HepG2 (cell line): Measurements from ENCODE around the gene MCC. TPM values are rescaled to one million over a fixed set of nuclear protein-coding genes. Genes with fewer than 3 reads are reported as not detected.

Source experiments
- BCL6 ChIP-seq: IDR thresholded peaks from 2 replicates; pipeline ENCODE4 v1.6.1; 2016; ENCODE audit warnings: missing genetic modification reagents, missing compliant biosample characterization
- NFKB2 ChIP-seq: sonication (generic); formaldehyde crosslinking; IDR thresholded peaks from 2 replicates; pipeline ENCODE4 v1.4.0; 2020; ENCODE audit warnings: missing genetic modification reagents, borderline replicate concordance
- ZNF251 ChIP-seq: sonication (generic); formaldehyde crosslinking; IDR thresholded peaks from 2 replicates; pipeline ENCODE4 v1.9.0; 2021; ENCODE audit warnings: mild to moderate bottlenecking, missing genetic modification reagents
- ZNF615 ChIP-seq: sonication (generic); formaldehyde crosslinking; IDR thresholded peaks from 2 replicates; pipeline ENCODE4 v1.5.0; 2020; ENCODE audit warnings: mild to moderate bottlenecking, missing genetic modification reagents, borderline replicate concordance
- polyA plus RNA-seq, 8 experiments: library from polyadenylated mRNA; depleted of rRNA in 3 of 8; stranded (reverse) in 7 of 8; unstranded in 1 of 8; fragments of >200 nt; fragmentation: Illumina TruSeq in 4 of 8; extraction: Trizol in 4 of 8; gene quantifications; 2 replicates each; pipeline versions ENCODE4 v1.2.1 to v1.2.3, GENCODE V29; 2011 to 2016; ENCODE audit warnings: low read depth in 4 of 8, missing spikeins in 1 of 8, mixed read lengths in 1 of 8; ENCODE audit not compliant: insufficient read depth in 1 of 8
- total RNA-seq, 5 experiments: library from RNA; depleted of rRNA; stranded (reverse); fragments of >200 nt; fragmentation: Illumina TruSeq; extraction: Trizol; gene quantifications; 2 replicates each; pipeline ENCODE4 v1.2.3, GENCODE V29; 2016; ENCODE audit warnings: low read depth in 1 of 5
- TF ChIP-seq, protein P1 (sequence below): sonication (generic); formaldehyde crosslinking; IDR thresholded peaks from 2 replicates; pipeline ENCODE4 v1.4.0; 2020; ENCODE audit warnings: missing genetic modification reagents, borderline replicate concordance
- TF ChIP-seq, protein P2 (sequence below): sonication (generic); formaldehyde crosslinking; IDR thresholded peaks from 2 replicates; pipeline ENCODE4 v1.4.0; 2020; ENCODE audit warnings: mild to moderate bottlenecking, missing genetic modification reagents
- TF ChIP-seq, protein P3 (sequence below): sonication (generic); formaldehyde crosslinking; IDR thresholded peaks from 2 replicates; pipeline ENCODE4 v1.5.1; 2020; ENCODE audit warnings: missing genetic modification reagents, mild to moderate bottlenecking, borderline replicate concordance
- TF ChIP-seq, protein P4 (sequence below): sonication (generic); formaldehyde crosslinking; IDR thresholded peaks from 2 replicates; pipeline ENCODE4 v1.5.0; 2020; ENCODE audit warnings: missing genetic modification reagents

MCC gene
- total and polyA plus RNA-seq, 2 of the 13 experiments (the other 11 are each of a cell fraction or from before 2014, with no cell fraction given) = 0.55 to 2.4 TPM

DNA sequence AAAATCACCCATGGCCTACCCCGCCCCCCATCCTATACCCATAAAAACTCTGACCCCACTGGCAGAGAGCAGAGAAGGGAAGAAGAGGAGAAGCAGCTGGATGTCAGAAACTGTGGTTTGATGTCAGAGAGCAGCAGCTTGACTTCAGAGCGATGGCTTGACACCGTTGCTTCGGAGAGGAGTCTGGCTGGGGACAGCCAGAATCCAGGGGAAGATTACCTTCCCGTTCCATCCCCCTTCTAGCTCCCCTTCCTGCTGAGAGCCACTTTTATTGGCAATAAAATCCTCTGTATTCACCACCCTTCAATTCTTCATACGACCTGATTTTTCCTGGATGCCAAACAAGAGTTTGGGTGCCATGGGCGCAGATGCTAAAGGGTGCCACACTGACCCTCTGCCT, 373.7 kb downstream of the MCC start (continued):
- TF ChIP-seq ZNF615 (CRISPR knock-in tag) = no peak
- no peak for TF ChIP-seq BCL6 (CRISPR knock-in tag)
- TF ChIP-seq, protein P1, sequence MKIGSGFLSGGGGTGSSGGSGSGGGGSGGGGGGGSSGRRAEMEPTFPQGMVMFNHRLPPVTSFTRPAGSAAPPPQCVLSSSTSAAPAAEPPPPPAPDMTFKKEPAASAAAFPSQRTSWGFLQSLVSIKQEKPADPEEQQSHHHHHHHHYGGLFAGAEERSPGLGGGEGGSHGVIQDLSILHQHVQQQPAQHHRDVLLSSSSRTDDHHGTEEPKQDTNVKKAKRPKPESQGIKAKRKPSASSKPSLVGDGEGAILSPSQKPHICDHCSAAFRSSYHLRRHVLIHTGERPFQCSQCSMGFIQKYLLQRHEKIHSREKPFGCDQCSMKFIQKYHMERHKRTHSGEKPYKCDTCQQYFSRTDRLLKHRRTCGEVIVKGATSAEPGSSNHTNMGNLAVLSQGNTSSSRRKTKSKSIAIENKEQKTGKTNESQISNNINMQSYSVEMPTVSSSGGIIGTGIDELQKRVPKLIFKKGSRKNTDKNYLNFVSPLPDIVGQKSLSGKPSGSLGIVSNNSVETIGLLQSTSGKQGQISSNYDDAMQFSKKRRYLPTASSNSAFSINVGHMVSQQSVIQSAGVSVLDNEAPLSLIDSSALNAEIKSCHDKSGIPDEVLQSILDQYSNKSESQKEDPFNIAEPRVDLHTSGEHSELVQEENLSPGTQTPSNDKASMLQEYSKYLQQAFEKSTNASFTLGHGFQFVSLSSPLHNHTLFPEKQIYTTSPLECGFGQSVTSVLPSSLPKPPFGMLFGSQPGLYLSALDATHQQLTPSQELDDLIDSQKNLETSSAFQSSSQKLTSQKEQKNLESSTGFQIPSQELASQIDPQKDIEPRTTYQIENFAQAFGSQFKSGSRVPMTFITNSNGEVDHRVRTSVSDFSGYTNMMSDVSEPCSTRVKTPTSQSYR = no peak
- no peak for TF ChIP-seq NFKB2 (CRISPR knock-in tag)
- TF ChIP-seq, protein P2, sequence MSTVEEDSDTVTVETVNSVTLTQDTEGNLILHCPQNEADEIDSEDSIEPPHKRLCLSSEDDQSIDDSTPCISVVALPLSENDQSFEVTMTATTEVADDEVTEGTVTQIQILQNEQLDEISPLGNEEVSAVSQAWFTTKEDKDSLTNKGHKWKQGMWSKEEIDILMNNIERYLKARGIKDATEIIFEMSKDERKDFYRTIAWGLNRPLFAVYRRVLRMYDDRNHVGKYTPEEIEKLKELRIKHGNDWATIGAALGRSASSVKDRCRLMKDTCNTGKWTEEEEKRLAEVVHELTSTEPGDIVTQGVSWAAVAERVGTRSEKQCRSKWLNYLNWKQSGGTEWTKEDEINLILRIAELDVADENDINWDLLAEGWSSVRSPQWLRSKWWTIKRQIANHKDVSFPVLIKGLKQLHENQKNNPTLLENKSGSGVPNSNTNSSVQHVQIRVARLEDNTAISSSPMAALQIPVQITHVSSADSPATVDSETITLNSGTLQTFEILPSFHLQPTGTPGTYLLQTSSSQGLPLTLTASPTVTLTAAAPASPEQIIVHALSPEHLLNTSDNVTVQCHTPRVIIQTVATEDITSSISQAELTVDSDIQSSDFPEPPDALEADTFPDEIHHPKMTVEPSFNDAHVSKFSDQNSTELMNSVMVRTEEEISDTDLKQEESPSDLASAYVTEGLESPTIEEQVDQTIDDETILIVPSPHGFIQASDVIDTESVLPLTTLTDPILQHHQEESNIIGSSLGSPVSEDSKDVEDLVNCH (CRISPR knock-in tag) = no peak
- TF ChIP-seq, protein P3, sequence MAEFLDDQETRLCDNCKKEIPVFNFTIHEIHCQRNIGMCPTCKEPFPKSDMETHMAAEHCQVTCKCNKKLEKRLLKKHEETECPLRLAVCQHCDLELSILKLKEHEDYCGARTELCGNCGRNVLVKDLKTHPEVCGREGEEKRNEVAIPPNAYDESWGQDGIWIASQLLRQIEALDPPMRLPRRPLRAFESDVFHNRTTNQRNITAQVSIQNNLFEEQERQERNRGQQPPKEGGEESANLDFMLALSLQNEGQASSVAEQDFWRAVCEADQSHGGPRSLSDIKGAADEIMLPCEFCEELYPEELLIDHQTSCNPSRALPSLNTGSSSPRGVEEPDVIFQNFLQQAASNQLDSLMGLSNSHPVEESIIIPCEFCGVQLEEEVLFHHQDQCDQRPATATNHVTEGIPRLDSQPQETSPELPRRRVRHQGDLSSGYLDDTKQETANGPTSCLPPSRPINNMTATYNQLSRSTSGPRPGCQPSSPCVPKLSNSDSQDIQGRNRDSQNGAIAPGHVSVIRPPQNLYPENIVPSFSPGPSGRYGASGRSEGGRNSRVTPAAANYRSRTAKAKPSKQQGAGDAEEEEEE (CRISPR knock-in tag) = no peak
- TF ChIP-seq, protein P4, sequence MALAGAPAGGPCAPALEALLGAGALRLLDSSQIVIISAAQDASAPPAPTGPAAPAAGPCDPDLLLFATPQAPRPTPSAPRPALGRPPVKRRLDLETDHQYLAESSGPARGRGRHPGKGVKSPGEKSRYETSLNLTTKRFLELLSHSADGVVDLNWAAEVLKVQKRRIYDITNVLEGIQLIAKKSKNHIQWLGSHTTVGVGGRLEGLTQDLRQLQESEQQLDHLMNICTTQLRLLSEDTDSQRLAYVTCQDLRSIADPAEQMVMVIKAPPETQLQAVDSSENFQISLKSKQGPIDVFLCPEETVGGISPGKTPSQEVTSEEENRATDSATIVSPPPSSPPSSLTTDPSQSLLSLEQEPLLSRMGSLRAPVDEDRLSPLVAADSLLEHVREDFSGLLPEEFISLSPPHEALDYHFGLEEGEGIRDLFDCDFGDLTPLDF (CRISPR knock-in tag) = no peak
- TF ChIP-seq ZNF251 (CRISPR knock-in tag) = no peak
